Measurements from ENCODE around the gene NKAPL. TPM values are rescaled to one million over a fixed set of nuclear protein-coding genes. Genes with fewer than 3 reads are reported as not detected.

The NKAPL gene
- total and polyA plus RNA-seq, 10 of the 15 experiments (the other 5 are each of a cell fraction or from before 2014, with no cell fraction given) = 0.10 to 0.48 (median 0.19) TPM; not detected in 1

DNA sequence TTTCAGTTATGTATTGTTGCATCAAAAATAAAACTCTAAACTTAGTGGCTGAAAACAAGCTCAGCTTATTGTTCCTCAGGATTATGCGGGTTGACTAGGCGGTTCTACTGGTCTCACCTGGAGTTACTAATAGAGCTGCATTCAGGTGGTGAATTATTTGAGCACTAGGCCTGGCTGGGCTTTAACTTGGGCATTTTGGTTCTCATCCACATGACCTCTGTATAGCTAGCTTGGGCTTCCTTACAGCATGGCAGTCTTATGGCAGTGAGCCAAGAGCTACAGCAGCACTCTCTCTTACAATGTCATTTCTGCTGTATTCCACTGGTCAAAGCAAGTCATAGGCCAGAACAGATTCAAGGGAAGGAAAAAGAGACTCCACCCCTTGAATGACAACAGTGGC, 23.8 kb downstream of the NKAPL start (continued):
- TF ChIP-seq YY1 (IDR thresholded peaks at IDR 0.05; ENCODE audit: low read depth, low read length) (peak; percentile 84), ZNF274 (IDR thresholded peaks at IDR 0.05; ENCODE audit: insufficient read depth, insufficient read length) (no peak)

DNA sequence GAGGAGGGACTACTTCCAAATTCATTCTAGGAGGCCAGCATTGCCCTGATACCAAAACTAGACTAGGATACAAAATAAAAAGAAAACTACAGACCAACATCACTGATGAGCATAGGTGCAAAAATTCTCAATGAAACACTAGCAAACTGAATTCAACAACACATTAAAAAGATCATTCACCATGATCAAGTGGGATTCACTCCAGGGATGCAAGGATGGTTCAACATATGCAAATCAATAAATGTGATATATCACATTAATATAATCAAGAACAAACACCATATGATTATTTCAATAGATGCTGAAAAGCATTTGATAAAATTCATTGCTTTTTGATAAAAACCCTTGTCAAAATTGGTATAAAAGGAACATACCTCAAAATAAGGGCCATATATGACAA, 32.5 kb downstream of the NKAPL start:
- H3K27ac ChIP-seq (ENCODE audit: control insufficient read depth, insufficient read depth) = no peak overlapping the region
- no peak overlapping the region for H3K9ac ChIP-seq (ENCODE audit: control insufficient read depth, insufficient read depth, low read length)
- BruUV-seq (replicated peaks) = no TSS peak
- no peak overlapping the region for H3K4me2 ChIP-seq (ENCODE audit: control insufficient read depth, insufficient read depth)
- no peaks in the 10 kb centered on the region for H3K36me3 ChIP-seq (ENCODE audit: control insufficient read depth in 2 of 2, insufficient read depth in 2 of 2, low read length in 1 of 2)
- in situ Hi-C loops (cut with MboI) = no loop called here
- H3K27me3 ChIP-seq (replicated peaks in 1 of 2; ENCODE audit: control insufficient read depth in 2 of 2, insufficient read depth in 2 of 2, low read length in 1 of 2) = no peaks in the 10 kb centered on the region
- intact Hi-C loops (cut with micrococcal nuclease; ENCODE audit: unreplicated experiment) = no loop called here
- no peak overlapping the region for H2AFZ ChIP-seq (ENCODE audit: control insufficient read depth, low read depth, low read length)
- no peak overlapping the region for H3K4me3 ChIP-seq
- no peak for DNase-seq (ENCODE audit: low read depth, low spot score)
- H3K79me2 ChIP-seq (ENCODE audit: control insufficient read depth, insufficient read depth, low read length) = no peaks in the 10 kb centered on the region
- SMC1A ChIA-PET (ENCODE audit: uncharacterized antibody, unreplicated experiment) = no interaction called here
- TF ChIP-seq HDAC2 (IDR thresholded peaks at IDR 0.05) (no peak), TAF1 (IDR thresholded peaks at IDR 0.05; ENCODE audit: borderline replicate concordance, low read depth, low read length) (no peak), MYC (IDR thresholded peaks at IDR 0.05; ENCODE audit: insufficient read depth, insufficient read length, insufficient replicate concordance, low read length, severe bottlenecking) (no peak), SREBF1 (IDR thresholded peaks at IDR 0.05; ENCODE audit: low read length) (no peak), MXI1 (IDR thresholded peaks at IDR 0.05; ENCODE audit: low read depth, low read length) (no peak), FOS (IDR thresholded peaks at IDR 0.05; ENCODE audit: borderline replicate concordance, extremely low read depth, insufficient read length) (no peak), CREM (IDR thresholded peaks at IDR 0.05; ENCODE audit: low read depth) (no peak), ATF7 (IDR thresholded peaks at IDR 0.05; ENCODE audit: low read depth) (no peak), PAX5 (IDR thresholded peaks at IDR 0.05; ENCODE audit: borderline replicate concordance, low read depth, low read length) (no peak)
- RAD21 ChIA-PET (ENCODE audit: unreplicated experiment) = interaction anchor here (0.7 kb wide), 1 partner anchor 139 kb away, joined by 3 read pairs; no protein-coding TSS in a partner anchor
- H3K9me3 ChIP-seq (replicated peaks; ENCODE audit: control insufficient read depth, insufficient read depth, low read length) = no peaks in the 10 kb centered on the region; the same call in 2 of the 3 replicates
- H3K4me1 ChIP-seq (ENCODE audit: control insufficient read depth, insufficient read depth, low read length) = no peaks in the 10 kb centered on the region
- H4K20me1 ChIP-seq (ENCODE audit: control insufficient read depth, insufficient read depth) = no peaks in the 10 kb centered on the region
- no peak for FAIRE-seq
- CTCF ChIA-PET = no interaction called here
- ATAC-seq = no peak
- POLR2A ChIA-PET = no interaction called here
